ENCODE data around the gene C14orf180. TPM values are rescaled to one million over a fixed set of nuclear protein-coding genes. Genes with fewer than 3 reads are reported as not detected.

The C14orf180 gene
- total RNA-seq, 1 experiment from 2014 or later: not detected

GRCh38 chr14:104598039-104598909 is 18.7 kb downstream of the C14orf180 start:
- intact Hi-C loops (cut with micrococcal nuclease; ENCODE audit: unreplicated experiment) (no loop called here), in situ Hi-C loops (cut with HindIII; ENCODE audit: low pct_unique_long_range_greater_than_20kb, low sequenced_read_pairs) (no loop called here)
- Histone ChIP-seq H3K36me3 (ENCODE audit: control insufficient read depth, insufficient read depth, low read length) (no peaks in the 10 kb centered on the region), H3K27me3 (ENCODE audit: control insufficient read depth, insufficient read depth, low read length) (no peaks in the 10 kb centered on the region), H3K9me3 (ENCODE audit: control insufficient read depth, insufficient read depth, low read depth, low read length) (no peaks in the 10 kb centered on the region), H3K4me1 (ENCODE audit: control insufficient read depth, insufficient read depth, low read length) (no peaks in the 10 kb centered on the region), H3K27ac (ENCODE audit: low read length) (no peak overlapping the region), H3K4me3 (ENCODE audit: low read depth in 2 of 2, low read length in 2 of 2) (no peak overlapping the region)
- ChIA-PET CTCF (no interaction called here), POLR2A (no interaction called here)
- BruUV-seq (replicated peaks): no TSS peak
- no peak for ATAC-seq
- TF ChIP-seq SIN3A (IDR thresholded peaks at IDR 0.05; ENCODE audit: borderline replicate concordance, insufficient read depth, low read depth, low read length) (no peak), CTCF (IDR thresholded peaks at IDR 0.05) (no peak), POLR2AphosphoS5 (IDR thresholded peaks at IDR 0.05; ENCODE audit: low read depth, low read length) (no peak)
- no peak for DNase-seq (ENCODE audit: low read depth, low spot score)

GRCh38 chr14:104598910-104599273 is 19.3 kb downstream of the C14orf180 start:
- ATAC-seq (no peak), DNase-seq (ENCODE audit: low read depth, low spot score) (no peak)
- H3K4me3 ChIP-seq (ENCODE audit: low read depth in 2 of 2, low read length in 2 of 2): no peak overlapping the region

More at GRCh38 chr14:104598910-104599273, 19.3 kb downstream of the C14orf180 start:
- no peak for TF ChIP-seq REST (IDR thresholded peaks at IDR 0.05; ENCODE audit: insufficient read depth in 1 of 2, low read depth in 2 of 2, low read length in 1 of 2)
- TF ChIP-seq SIN3A (IDR thresholded peaks at IDR 0.05; ENCODE audit: borderline replicate concordance, insufficient read depth, low read depth, low read length): no peak
- no peak for TF ChIP-seq POLR2AphosphoS5 (IDR thresholded peaks at IDR 0.05; ENCODE audit: low read depth, low read length)
- no peak for TF ChIP-seq CTCF (IDR thresholded peaks at IDR 0.05)
- no peak for TF ChIP-seq TCF7L2 (IDR thresholded peaks at IDR 0.05; ENCODE audit: low read depth, low read length)
- no peaks in the 10 kb centered on the region for H3K36me3 ChIP-seq (ENCODE audit: control insufficient read depth, insufficient read depth, low read length)
- H3K27me3 ChIP-seq (ENCODE audit: control insufficient read depth, insufficient read depth, low read length): no peaks in the 10 kb centered on the region
- no peak overlapping the region for H3K27ac ChIP-seq (ENCODE audit: low read length)
- H3K4me1 ChIP-seq (ENCODE audit: control insufficient read depth, insufficient read depth, low read length): no peaks in the 10 kb centered on the region
- ChIA-PET CTCF (no interaction called here), POLR2A (no interaction called here)
- intact Hi-C loops (cut with micrococcal nuclease; ENCODE audit: unreplicated experiment): no loop called here
- no TSS peak for BruUV-seq (replicated peaks)
- in situ Hi-C loops (cut with HindIII; ENCODE audit: low pct_unique_long_range_greater_than_20kb, low sequenced_read_pairs): no loop called here
- H3K9me3 ChIP-seq (ENCODE audit: control insufficient read depth, insufficient read depth, low read depth, low read length): no peaks in the 10 kb centered on the region
